NCI-H345 treated with DMSO at 0.1 percent for 48 hours (cell line): ENCODE data around the gene SRPK1.

Experiments used
- DNase-seq: peaks from one replicate; lab custom pipeline; 2025; ENCODE audit not compliant: unreplicated experiment; lab: John Stamatoyannopoulos, UW

The SRPK1 gene

GRCh38 chr6:35784200-35784599 is 136.7 kb downstream of the SRPK1 start:
- DNase-seq, result no peak
